SK-N-SH (cell line): ENCODE results near the gene LDAH.

Experiments used
- CTCF ChIP-seq: fragments of 200-600 bp; sonication (generic); IDR thresholded peaks from 2 replicates; pipeline ENCODE4 v1.6.1; 2017; ENCODE audit warnings: antibody characterized with exemption, mild to moderate bottlenecking, moderate library complexity
- NFIC ChIP-seq: IDR thresholded peaks from 2 replicates; pipeline ENCODE4 v1.4.0; 2012; ENCODE audit warnings: borderline replicate concordance
- POLR2AphosphoS5 ChIP-seq: IDR thresholded peaks from 2 replicates; pipeline ENCODE4 v1.6.1; 2012; ENCODE audit warnings: low read depth, low read length
- RFX5 ChIP-seq: IDR thresholded peaks from 2 replicates; pipeline ENCODE4 v1.6.1; 2012; ENCODE audit warnings: mild to moderate bottlenecking, improper control_type of control experiment, low read length
- SIN3A ChIP-seq: IDR thresholded peaks from 2 replicates; pipeline ENCODE4 v1.6.1; 2012; ENCODE audit warnings: low read depth, mild to moderate bottlenecking, low read length, moderate library complexity, borderline replicate concordance
- USF2 ChIP-seq: fragments of 150-350 bp; IDR thresholded peaks from 2 replicates; pipeline ENCODE4 v1.6.1; 2017; ENCODE audit warnings: antibody characterized with exemption, low read length, low read depth, borderline replicate concordance
- ZBTB33 ChIP-seq: IDR thresholded peaks from 2 replicates; pipeline ENCODE4 v1.4.0; 2012; ENCODE audit warnings: low read depth, borderline replicate concordance

GRCh38 chr2:20818820-20819219 is 4.1 kb downstream of the LDAH start:
- no peak for TF ChIP-seq CTCF
- TF ChIP-seq NFIC: no peak
- no peak for TF ChIP-seq RFX5
- TF ChIP-seq SIN3A: no peak
- TF ChIP-seq POLR2AphosphoS5: no peak
- TF ChIP-seq ZBTB33: no peak
- TF ChIP-seq USF2: no peak
